Activated CD8-positive, alpha-beta memory T cell treated with anti-CD3 and anti-CD28 coated beads, Interleukin-2, amount 50 U/mL, for 4 hours (primary cell): ENCODE measurements around the gene FER1L5.

Experiments
- DNase-seq: peaks from one replicate; pipeline ENCODE4 v3.0.0-alpha.2; 2020

Gene FER1L5

DNA sequence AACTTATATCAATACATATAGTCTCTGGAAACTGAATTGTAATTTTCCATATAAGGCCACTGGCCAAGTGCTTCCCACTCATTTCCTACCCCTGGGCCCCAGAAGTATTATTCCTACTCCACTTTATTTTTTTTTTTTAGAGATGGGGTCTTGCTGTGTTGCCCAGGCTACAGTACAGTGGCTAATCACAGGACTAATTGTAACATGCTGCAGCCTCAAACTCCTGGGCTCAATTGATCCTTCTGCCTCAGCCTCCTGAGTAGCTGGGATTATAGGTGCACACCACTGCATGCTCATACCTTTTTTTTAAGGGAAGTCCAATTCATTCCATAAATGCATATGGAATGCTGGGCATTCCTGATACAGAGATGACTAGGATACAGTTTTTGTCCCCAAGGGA lies 111.8 kb downstream of the FER1L5 start:
- no peak for DNase-seq
